Muscle of arm (tissue), 12 donors: ENCODE data around the gene SURF4. TPM values are rescaled to one million over a fixed set of nuclear protein-coding genes. Genes with fewer than 3 reads are reported as not detected.
"Not testable (repeated sequence)": the region's sequence is repeated elsewhere in the genome, so short reads cannot be mapped to it uniquely, and the experiment has no call there.

Experiments
- DNase-seq: peaks from one replicate; pipeline ENCODE4 v3.0.0-alpha.2; 2013
- polyA plus RNA-seq, 12 donors: library from polyadenylated mRNA; unstranded; fragments of 120-200 nt; gene quantifications; one replicate each; pipeline ENCODE4 v1.2.1, GENCODE V29; 2013; ENCODE audit not compliant: insufficient read length in 12 of 12

The SURF4 gene
- polyA plus RNA-seq, 12 donors, result 87.0 to 138 (median 100) TPM; not detected in 1

GRCh38 chr9:133339641-133340040 lies 36.2 kb downstream of the SURF4 start:
- DNase-seq, result no peak

GRCh38 chr9:133335924-133336811 lies 39.7 kb downstream of the SURF4 start, which contains the start of gene SURF6:
Gene SURF6 (minus strand): TSS chr9:133336188. CDS start chr9:133336132, 56 bp downstream.
- DNase-seq, result peak; percentile 88

GRCh38 chr9:133334888-133335287 lies 41.0 kb downstream of the SURF4 start:
- DNase-seq, result not testable (repeated sequence)

- DNase-seq, result no peak
Observed at GRCh38 chr9:133334161-133334560, 41.7 kb downstream of the SURF4 start.

- no peak for DNase-seq
Observed at GRCh38 chr9:133333566-133333965, 42.3 kb downstream of the SURF4 start.

- no peak for DNase-seq
Observed at GRCh38 chr9:133333011-133333410, 42.8 kb downstream of the SURF4 start.

GRCh38 chr9:133332381-133332730 lies 43.5 kb downstream of the SURF4 start:
- no peak for DNase-seq

- DNase-seq, result no peak
Observed at GRCh38 chr9:133331641-133332380, 44.0 kb downstream of the SURF4 start.

GRCh38 chr9:133331221-133331620 lies 44.6 kb downstream of the SURF4 start:
- DNase-seq, result no peak

GRCh38 chr9:133329306-133330156 lies 46.3 kb downstream of the SURF4 start:
- not testable (repeated sequence) for DNase-seq

- DNase-seq, result no peak
Observed at GRCh38 chr9:133327834-133328484, 47.9 kb downstream of the SURF4 start.

GRCh38 chr9:133327021-133327420 lies 48.8 kb downstream of the SURF4 start:
- not testable (repeated sequence) for DNase-seq

GRCh38 chr9:133323991-133324703 lies 51.7 kb downstream of the SURF4 start:
- DNase-seq, result no peak

GRCh38 chr9:133323211-133323610 lies 52.6 kb downstream of the SURF4 start:
- no peak for DNase-seq

- DNase-seq, result no peak
Observed at GRCh38 chr9:133322701-133323100, 53.2 kb downstream of the SURF4 start.

GRCh38 chr9:133321411-133321935 lies 54.4 kb downstream of the SURF4 start:
- DNase-seq, result no peak

GRCh38 chr9:133320421-133320881 lies 55.4 kb downstream of the SURF4 start:
- DNase-seq, result no peak

GRCh38 chr9:133317551-133317950 lies 58.3 kb downstream of the SURF4 start:
- not testable (repeated sequence) for DNase-seq

GRCh38 chr9:133315997-133316396 lies 59.9 kb downstream of the SURF4 start:
- no peak for DNase-seq
